ENCODE measurements around the gene C19orf81.

DNA sequence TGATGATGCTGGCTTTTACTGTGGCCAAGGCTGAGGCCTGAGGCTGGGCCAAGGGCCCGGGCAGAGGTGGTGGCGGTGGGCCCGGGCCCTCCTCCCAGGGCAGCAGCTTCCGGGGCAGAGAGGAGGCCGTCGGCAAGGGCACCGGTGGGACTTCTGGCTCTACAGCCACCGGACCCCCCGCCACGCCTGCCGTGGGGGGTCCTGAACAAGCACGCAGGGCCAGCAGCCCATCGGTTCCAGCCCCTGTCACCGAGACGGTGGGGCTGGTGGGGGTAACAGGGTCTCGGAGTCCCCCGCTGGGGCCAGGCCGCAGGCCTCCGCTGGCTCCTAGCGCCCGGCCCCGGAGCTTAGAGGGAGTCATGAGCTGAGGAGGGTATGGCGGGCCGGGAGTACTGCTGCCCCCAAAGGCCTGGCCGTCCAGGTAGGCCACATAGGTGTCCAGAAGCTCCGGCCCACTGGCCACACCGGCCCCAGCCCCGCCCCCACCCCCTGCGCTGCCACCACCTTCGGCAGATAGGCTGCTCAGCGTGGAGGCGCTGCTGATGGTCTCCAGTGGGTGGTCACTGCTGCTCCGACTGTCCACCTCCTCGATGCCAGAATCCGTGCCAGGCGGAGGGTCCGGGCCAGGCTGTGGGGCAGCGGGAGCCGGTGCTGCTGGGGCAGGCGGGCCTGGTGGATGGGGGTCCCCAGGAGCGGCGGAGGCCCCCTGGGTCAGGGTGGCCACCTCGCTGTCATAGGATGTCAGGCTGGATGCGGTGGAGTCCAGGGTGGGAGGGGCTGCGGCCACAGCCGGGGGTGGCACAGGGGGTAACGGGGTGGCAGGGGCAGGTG lies 17.3 kb downstream of the C19orf81 start:
- TF ChIP-seq, protein P1, sequence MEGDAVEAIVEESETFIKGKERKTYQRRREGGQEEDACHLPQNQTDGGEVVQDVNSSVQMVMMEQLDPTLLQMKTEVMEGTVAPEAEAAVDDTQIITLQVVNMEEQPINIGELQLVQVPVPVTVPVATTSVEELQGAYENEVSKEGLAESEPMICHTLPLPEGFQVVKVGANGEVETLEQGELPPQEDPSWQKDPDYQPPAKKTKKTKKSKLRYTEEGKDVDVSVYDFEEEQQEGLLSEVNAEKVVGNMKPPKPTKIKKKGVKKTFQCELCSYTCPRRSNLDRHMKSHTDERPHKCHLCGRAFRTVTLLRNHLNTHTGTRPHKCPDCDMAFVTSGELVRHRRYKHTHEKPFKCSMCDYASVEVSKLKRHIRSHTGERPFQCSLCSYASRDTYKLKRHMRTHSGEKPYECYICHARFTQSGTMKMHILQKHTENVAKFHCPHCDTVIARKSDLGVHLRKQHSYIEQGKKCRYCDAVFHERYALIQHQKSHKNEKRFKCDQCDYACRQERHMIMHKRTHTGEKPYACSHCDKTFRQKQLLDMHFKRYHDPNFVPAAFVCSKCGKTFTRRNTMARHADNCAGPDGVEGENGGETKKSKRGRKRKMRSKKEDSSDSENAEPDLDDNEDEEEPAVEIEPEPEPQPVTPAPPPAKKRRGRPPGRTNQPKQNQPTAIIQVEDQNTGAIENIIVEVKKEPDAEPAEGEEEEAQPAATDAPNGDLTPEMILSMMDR (IDR thresholded peaks at IDR 0.05): no peak
- TF ChIP-seq POLR2AphosphoS5 (IDR thresholded peaks at IDR 0.05; ENCODE audit: insufficient read depth in 1 of 2, low read depth in 1 of 2): no peak

All from vagina (tissue), 2 donors.